RWPE2 (cell line): ENCODE data around the gene BBX.
"Not testable (repeated sequence)": the region's sequence is repeated elsewhere in the genome, so short reads cannot be mapped to it uniquely, and the experiment has no call there.

ENCODE experiments used
- ATAC-seq: fragments of 200-7000 bp; cut with Tn5 transposase; 3 replicates; pipeline ENCODE4 v1.9.1; 2021; ENCODE audit warnings: low read depth
- DNase-seq: peaks from one replicate; pipeline ENCODE4 v3.0.0-alpha.2; 2020; ENCODE audit warnings: low spot score
- H3K27ac ChIP-seq: fragments of 450-650 bp; 2 replicates; pipeline ENCODE4 v1.5.1; 2017; ENCODE audit warnings: mild to moderate bottlenecking; ENCODE audit not compliant: poor library complexity, severe bottlenecking
- H3K27me3 ChIP-seq: fragments of 250-450 bp; sonication (Bioruptor Pico); 2 replicates; pipeline ENCODE4 v1.5.1; 2021; ENCODE audit warnings: mild to moderate bottlenecking, moderate library complexity; ENCODE audit not compliant: insufficient read depth, poor library complexity, severe bottlenecking
- H3K36me3 ChIP-seq: fragments of 250-450 bp; sonication (Bioruptor Pico); 2 replicates; pipeline ENCODE4 v1.5.1; 2020; ENCODE audit warnings: low read depth, mild to moderate bottlenecking, moderate library complexity
- H3K4me1 ChIP-seq: fragments of 250-450 bp; sonication (Bioruptor Pico); 2 replicates; pipeline ENCODE4 v1.5.1; 2021; ENCODE audit warnings: mild to moderate bottlenecking, moderate library complexity; ENCODE audit not compliant: insufficient read depth, poor library complexity, severe bottlenecking
- H3K4me3 ChIP-seq: fragments of 250-450 bp; sonication (Bioruptor Pico); 2 replicates; pipeline ENCODE4 v1.5.1; 2021; ENCODE audit warnings: mild to moderate bottlenecking, moderate library complexity; ENCODE audit not compliant: severe bottlenecking
- H3K9me3 ChIP-seq: fragments of 250-450 bp; sonication (Bioruptor Pico); 2 replicates; pipeline ENCODE4 v1.5.1; 2021; ENCODE audit warnings: mild to moderate bottlenecking, moderate library complexity; ENCODE audit not compliant: severe bottlenecking
- CTCF ChIP-seq: fragments of 450-650 bp; IDR thresholded peaks from one replicate; pipeline ENCODE4 v1.5.1; 2017; ENCODE audit warnings: mild to moderate bottlenecking, moderate library complexity; ENCODE audit not compliant: poor library complexity, severe bottlenecking

BBX gene

DNA sequence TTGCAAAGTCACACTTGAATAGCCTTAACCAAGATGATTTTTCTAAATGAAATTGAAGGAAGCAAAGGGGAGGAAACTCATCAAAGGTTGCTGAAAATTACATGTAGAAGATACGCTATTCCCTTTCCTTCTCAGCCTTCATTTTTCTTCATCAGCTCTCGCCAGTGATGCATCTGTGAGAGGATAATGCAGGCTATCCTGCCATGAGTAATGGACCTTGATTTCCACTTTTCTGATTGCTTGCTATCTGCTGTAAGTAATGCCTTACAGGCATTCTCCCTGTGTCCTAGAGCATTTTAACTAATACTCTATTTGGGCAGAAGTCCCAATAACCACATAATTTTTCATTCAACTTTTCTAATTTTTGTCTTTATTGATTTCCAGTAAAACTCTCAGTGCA lies 162.6 kb downstream of the BBX start:
- Histone ChIP-seq H3K9me3 (no peaks in the 10 kb centered on the region), H3K36me3 (no peaks in the 10 kb centered on the region), H3K27ac (no peak overlapping the region), H3K4me3 (no peak overlapping the region), H3K27me3 (no peaks in the 10 kb centered on the region), H3K4me1 (peaks cover 21% of the 10 kb centered on the region)
- no peak for DNase-seq
- no peak for TF ChIP-seq CTCF
- no peak for ATAC-seq

DNA sequence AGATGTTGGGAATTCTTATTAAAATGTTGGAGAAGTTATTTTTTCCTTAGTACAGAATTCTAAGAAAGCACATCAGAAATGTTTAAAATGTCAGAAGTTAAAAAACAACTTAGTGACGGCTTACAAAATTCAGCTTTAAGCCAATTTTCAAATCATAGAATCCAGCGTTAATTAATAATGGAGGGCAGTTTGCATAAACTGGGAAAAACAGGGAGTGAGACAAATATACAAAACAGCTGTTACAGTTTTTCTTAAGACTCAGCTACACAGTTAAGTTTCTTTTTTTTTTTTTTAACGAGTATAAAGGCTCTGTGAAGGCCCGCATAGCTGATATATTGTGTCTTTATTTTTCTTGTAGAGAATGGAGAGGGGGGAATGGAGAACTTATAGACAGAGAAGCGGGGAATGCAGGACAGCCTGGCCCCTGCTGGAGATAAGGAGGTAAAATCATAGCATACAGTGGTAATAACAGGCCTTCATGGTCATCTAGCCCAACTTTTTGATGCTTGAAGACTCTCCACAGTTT lies 164.4 kb downstream of the BBX start:
- Histone ChIP-seq H3K27ac (no peak overlapping the region), H3K27me3 (no peaks in the 10 kb centered on the region), H3K4me1 (peaks cover 17% of the 10 kb centered on the region), H3K9me3 (no peaks in the 10 kb centered on the region), H3K36me3 (no peaks in the 10 kb centered on the region), H3K4me3 (no peak overlapping the region)
- DNase-seq = no peak
- ATAC-seq = no peak
- no peak for TF ChIP-seq CTCF

GRCh38 chr3:107689355-107689754 lies 166.6 kb downstream of the BBX start:
- DNase-seq (no peak), ATAC-seq (peak; percentile 86)
- no peak for TF ChIP-seq CTCF
- Histone ChIP-seq H3K36me3 (no peaks in the 10 kb centered on the region), H3K27me3 (no peaks in the 10 kb centered on the region), H3K27ac (no peak overlapping the region), H3K4me3 (no peak overlapping the region), H3K9me3 (no peaks in the 10 kb centered on the region), H3K4me1 (peaks cover 17% of the 10 kb centered on the region)

DNA sequence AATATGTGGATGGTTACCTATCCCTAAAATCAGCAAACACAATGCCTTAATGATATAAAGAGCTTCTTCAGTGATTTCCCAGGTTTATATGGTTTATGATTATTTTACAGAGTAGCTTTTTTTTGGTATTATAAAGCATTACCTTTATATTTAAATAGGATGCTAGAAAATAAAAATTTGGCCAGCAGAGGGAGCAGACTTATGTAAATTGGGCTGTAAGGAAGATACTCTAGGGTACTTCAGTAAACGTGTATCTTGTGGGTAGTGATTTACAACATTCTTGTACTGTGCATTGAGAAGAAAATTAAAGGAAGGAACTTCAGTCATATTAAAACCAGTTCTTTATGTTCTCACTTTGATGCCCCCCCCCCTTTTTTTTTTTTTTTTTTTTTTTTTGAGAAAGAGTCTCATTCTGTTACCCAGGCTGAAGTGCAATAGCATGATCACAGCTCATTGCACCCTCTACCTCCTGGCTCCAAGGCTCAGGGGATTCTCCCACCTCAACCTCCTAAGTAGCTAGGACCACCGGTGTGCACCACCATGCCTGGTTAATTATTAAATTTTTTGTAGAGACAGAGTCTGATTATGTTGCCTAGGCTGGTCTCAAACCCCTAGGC lies 167.9 kb downstream of the BBX start:
- ATAC-seq = peak; percentile 54; the same call in 2 of the 3 replicates
- peak; percentile 72 for TF ChIP-seq CTCF
- DNase-seq = no peak

GRCh38 chr3:107691984-107692383 lies 169.2 kb downstream of the BBX start:
- H3K9me3 ChIP-seq, H3K36me3 ChIP-seq, ATAC-seq, H3K27ac ChIP-seq, H3K4me3 ChIP-seq, DNase-seq, H3K27me3 ChIP-seq: not testable (repeated sequence)
- H3K4me1 ChIP-seq = peaks cover 18% of the 10 kb centered on the region

More for the DNA sequence above, 167.9 kb downstream of the BBX start:
- H3K36me3 ChIP-seq = no peaks in the 10 kb centered on the region
- H3K4me1 ChIP-seq = peaks cover 17% of the 10 kb centered on the region
- H3K9me3 ChIP-seq = no peaks in the 10 kb centered on the region
- no peak overlapping the region for H3K27ac ChIP-seq
- no peaks in the 10 kb centered on the region for H3K27me3 ChIP-seq
- no peak overlapping the region for H3K4me3 ChIP-seq

DNA sequence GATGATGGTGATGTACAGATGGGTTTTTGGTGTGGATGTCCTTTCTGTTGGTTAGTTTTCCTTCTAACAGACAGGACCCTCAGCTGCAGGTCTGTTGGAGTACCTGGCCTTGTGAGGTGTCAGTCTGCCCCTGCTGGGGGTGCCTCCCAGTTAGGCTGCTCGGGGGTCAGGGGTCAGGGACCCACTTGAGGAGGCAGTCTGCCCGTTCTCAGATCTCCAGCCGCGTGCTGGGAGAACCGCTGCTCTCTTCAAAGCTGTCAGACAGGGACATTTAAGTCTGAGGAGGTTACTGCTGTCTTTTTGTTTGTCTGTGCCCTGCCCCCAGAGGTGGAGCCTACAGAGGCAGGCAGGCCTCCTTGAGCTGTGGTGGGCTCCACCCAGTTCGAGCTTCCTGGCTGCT lies 174.6 kb downstream of the BBX start:
- ATAC-seq, H3K36me3 ChIP-seq, H3K27me3 ChIP-seq, H3K4me3 ChIP-seq, H3K9me3 ChIP-seq, DNase-seq: not testable (repeated sequence)
- peak overlapping the region; percentile 12 for H3K27ac ChIP-seq
- H3K4me1 ChIP-seq = peaks cover 30% of the 10 kb centered on the region

- Histone ChIP-seq H3K4me1 (peaks cover 30% of the 10 kb centered on the region), H3K4me3 (peak overlapping the region; percentile 14)
- not testable (repeated sequence) for H3K9me3 ChIP-seq, DNase-seq, H3K27ac ChIP-seq, ATAC-seq, H3K27me3 ChIP-seq, H3K36me3 ChIP-seq
These were observed 175.1 kb downstream of the BBX start for GRCh38 chr3:107697855-107698254.
